DND-41 (cell line): ENCODE results near the gene KCNT2.
A peak's percentile ranks its signal among the peaks of the same experiment; 100 is the strongest.

Experiments
- ATAC-seq: fragments of 200-7000 bp; cut with Tn5 transposase; 3 replicates; pipeline ENCODE4 v1.9.1; 2021; ENCODE audit warnings: low read depth; ENCODE audit not compliant: insufficient read depth
- DNase-seq: peaks from one replicate; pipeline ENCODE4 v3.0.0-alpha.2; 2020
- H2AFZ ChIP-seq: 2 replicates; pipeline ENCODE4 v1.6.0; 2012; ENCODE audit warnings: low read depth, low read length
- H3K27ac ChIP-seq: 2 replicates; pipeline ENCODE4 v1.5.1; 2012; ENCODE audit warnings: low read length, inconsistent platforms
- H3K27me3 ChIP-seq: fragments of 200-600 bp; sonication (generic); 2 replicates; pipeline ENCODE4 v1.6.0; 2012; ENCODE audit warnings: low read length, mild to moderate bottlenecking, inconsistent platforms; ENCODE audit not compliant: insufficient read depth, poor library complexity
- H3K36me3 ChIP-seq: 2 replicates; pipeline ENCODE4 v1.5.1; 2012; ENCODE audit warnings: low read length, inconsistent platforms; ENCODE audit not compliant: insufficient read depth
- H3K4me1 ChIP-seq: 2 replicates; pipeline ENCODE4 v1.5.1; 2012; ENCODE audit warnings: mild to moderate bottlenecking, low read length; ENCODE audit not compliant: insufficient read depth
- H3K4me2 ChIP-seq: 2 replicates; pipeline ENCODE4 v1.6.0; 2012; ENCODE audit warnings: mild to moderate bottlenecking, moderate library complexity, low read length, inconsistent platforms; ENCODE audit not compliant: insufficient read depth
- H3K4me3 ChIP-seq, 2 experiments: fragments of 200-600 bp in 1 of 2; shearing (Covaris generic) in 1 of 2; 2 replicates each; pipeline ENCODE4 v1.5.1; 2012 to 2016; ENCODE audit warnings: inconsistent platforms in 2 of 2, low read length in 2 of 2, mild to moderate bottlenecking in 2 of 2, low read depth in 1 of 2, moderate library complexity in 1 of 2
- H3K79me2 ChIP-seq: 2 replicates; pipeline ENCODE4 v1.6.0; 2012; ENCODE audit warnings: low read length, inconsistent platforms; ENCODE audit not compliant: insufficient read depth
- H3K9ac ChIP-seq: 2 replicates; pipeline ENCODE4 v1.6.0; 2012; ENCODE audit warnings: low read depth, mild to moderate bottlenecking, inconsistent platforms, low read length, moderate library complexity
- H3K9me3 ChIP-seq: 2 replicates; pipeline ENCODE4 v1.5.1; 2012; ENCODE audit warnings: low read length, moderate library complexity, mild to moderate bottlenecking, inconsistent platforms; ENCODE audit not compliant: insufficient read depth, severe bottlenecking
- H4K20me1 ChIP-seq: 2 replicates; pipeline ENCODE4 v1.6.0; 2012; ENCODE audit warnings: low read length; ENCODE audit not compliant: insufficient read depth
- CTCF ChIP-seq: IDR thresholded peaks from 2 replicates; pipeline ENCODE4 v1.5.1; 2012; ENCODE audit warnings: borderline replicate concordance, low read length, moderate library complexity, mild to moderate bottlenecking; ENCODE audit not compliant: poor library complexity, severe bottlenecking; ENCODE audit errors: extremely low read depth
- EZH2 ChIP-seq: IDR thresholded peaks from 3 replicates; pipeline ENCODE4 v1.6.1; 2012; ENCODE audit warnings: borderline replicate concordance, low read depth, mild to moderate bottlenecking, moderate library complexity, low read length, inconsistent platforms; ENCODE audit not compliant: severe bottlenecking

Gene KCNT2

GRCh38 chr1:196361112-196361714 is 247.0 kb downstream of the KCNT2 start:
- Histone ChIP-seq H2AFZ (no peak overlapping the region), H3K27me3 (no peaks in the 10 kb centered on the region), H3K4me2 (no peak overlapping the region), H3K9me3 (no peaks in the 10 kb centered on the region), H3K27ac (no peak overlapping the region), H3K36me3 (no peaks in the 10 kb centered on the region), H3K79me2 (no peaks in the 10 kb centered on the region), H3K4me1 (no peaks in the 10 kb centered on the region), H4K20me1 (no peaks in the 10 kb centered on the region), H3K4me3 (no peak overlapping the region), H3K9ac (no peak overlapping the region)
- ATAC-seq: peak; percentile 33; the same call in 1 of the 3 replicates
- TF ChIP-seq EZH2 (no peak), CTCF (no peak)
- DNase-seq: no peak

GRCh38 chr1:196357913-196358312 is 250.3 kb downstream of the KCNT2 start:
- Histone ChIP-seq H3K4me1 (no peaks in the 10 kb centered on the region), H3K27me3 (no peaks in the 10 kb centered on the region), H2AFZ (no peak overlapping the region), H3K4me2 (no peak overlapping the region), H3K36me3 (no peaks in the 10 kb centered on the region), H3K27ac (no peak overlapping the region), H3K79me2 (no peaks in the 10 kb centered on the region), H3K4me3 (no peak overlapping the region), H3K9me3 (no peaks in the 10 kb centered on the region), H4K20me1 (no peaks in the 10 kb centered on the region), H3K9ac (no peak overlapping the region)
- ATAC-seq (no peak), DNase-seq (no peak)
- TF ChIP-seq EZH2 (no peak), CTCF (no peak)

- TF ChIP-seq EZH2 (no peak), CTCF (peak; percentile 55)
- Histone ChIP-seq H3K4me2 (no peak overlapping the region), H3K27ac (no peak overlapping the region), H3K9ac (no peak overlapping the region), H2AFZ (no peak overlapping the region), H3K4me1 (no peaks in the 10 kb centered on the region), H3K36me3 (no peaks in the 10 kb centered on the region), H3K9me3 (no peaks in the 10 kb centered on the region), H3K4me3 (no peak overlapping the region), H3K27me3 (no peaks in the 10 kb centered on the region), H3K79me2 (no peaks in the 10 kb centered on the region), H4K20me1 (no peaks in the 10 kb centered on the region)
- ATAC-seq (0 out of 3 replicates have a peak, but pooled peaks have one; percentile 48), DNase-seq (no peak)
Observed at GRCh38 chr1:196355206-196355786, 252.9 kb downstream of the KCNT2 start.
